Choroid plexus epithelial cell (primary cell): ENCODE measurements around the gene CDK10.
"Not testable (repeated sequence)": the region's sequence is repeated elsewhere in the genome, so short reads cannot be mapped to it uniquely, and the experiment has no call there.

ENCODE experiments used
- DNase-seq: peaks from one replicate; pipeline ENCODE4 v3.0.0-alpha.2; 2010; ENCODE audit warnings: low read depth
- H3K4me3 ChIP-seq: 2 replicates; pipeline ENCODE4 v1.5.1; 2011; ENCODE audit warnings: low read depth, mild to moderate bottlenecking, control low read depth, low read length, moderate library complexity
- CTCF ChIP-seq: conservative IDR thresholded peaks from 2 replicates; pipeline ENCODE4 v1.5.1; 2011; ENCODE audit warnings: low read depth, mild to moderate bottlenecking, control low read depth, inconsistent platforms, low read length, moderate library complexity

Gene CDK10

GRCh38 chr16:89691986-89692569 is 5.6 kb downstream of the CDK10 start:
- no peak overlapping the region for H3K4me3 ChIP-seq
- no peak for TF ChIP-seq CTCF
- no peak for DNase-seq

GRCh38 chr16:89693289-89693731 is 6.8 kb downstream of the CDK10 start:
- DNase-seq: no peak
- H3K4me3 ChIP-seq: no peak overlapping the region
- no peak for TF ChIP-seq CTCF

- DNase-seq: no peak
- no peak overlapping the region for H3K4me3 ChIP-seq
- TF ChIP-seq CTCF: no peak
These were observed 7.7 kb downstream of the CDK10 start for GRCh38 chr16:89693931-89694783.

GRCh38 chr16:89694784-89695085 is 8.2 kb downstream of the CDK10 start:
- not testable (repeated sequence) for DNase-seq, H3K4me3 ChIP-seq

- H3K4me3 ChIP-seq: no peak overlapping the region
- DNase-seq: no peak
- TF ChIP-seq CTCF: no peak
These were observed 8.8 kb downstream of the CDK10 start for GRCh38 chr16:89695086-89695874.

GRCh38 chr16:89695875-89696669 is 9.6 kb downstream of the CDK10 start:
- H3K4me3 ChIP-seq: no peak overlapping the region
- DNase-seq: no peak
- TF ChIP-seq CTCF: no peak
